ENCODE measurements around the gene OSBPL7. TPM values are rescaled to one million over a fixed set of nuclear protein-coding genes. Genes with fewer than 3 reads are reported as not detected.
"Not testable (repeated sequence)": the region's sequence is repeated elsewhere in the genome, so short reads cannot be mapped to it uniquely, and the experiment has no call there.

Gene OSBPL7
- total RNA-seq, 2 experiments from 2014 or later = 12.1 to 12.5 TPM

DNA sequence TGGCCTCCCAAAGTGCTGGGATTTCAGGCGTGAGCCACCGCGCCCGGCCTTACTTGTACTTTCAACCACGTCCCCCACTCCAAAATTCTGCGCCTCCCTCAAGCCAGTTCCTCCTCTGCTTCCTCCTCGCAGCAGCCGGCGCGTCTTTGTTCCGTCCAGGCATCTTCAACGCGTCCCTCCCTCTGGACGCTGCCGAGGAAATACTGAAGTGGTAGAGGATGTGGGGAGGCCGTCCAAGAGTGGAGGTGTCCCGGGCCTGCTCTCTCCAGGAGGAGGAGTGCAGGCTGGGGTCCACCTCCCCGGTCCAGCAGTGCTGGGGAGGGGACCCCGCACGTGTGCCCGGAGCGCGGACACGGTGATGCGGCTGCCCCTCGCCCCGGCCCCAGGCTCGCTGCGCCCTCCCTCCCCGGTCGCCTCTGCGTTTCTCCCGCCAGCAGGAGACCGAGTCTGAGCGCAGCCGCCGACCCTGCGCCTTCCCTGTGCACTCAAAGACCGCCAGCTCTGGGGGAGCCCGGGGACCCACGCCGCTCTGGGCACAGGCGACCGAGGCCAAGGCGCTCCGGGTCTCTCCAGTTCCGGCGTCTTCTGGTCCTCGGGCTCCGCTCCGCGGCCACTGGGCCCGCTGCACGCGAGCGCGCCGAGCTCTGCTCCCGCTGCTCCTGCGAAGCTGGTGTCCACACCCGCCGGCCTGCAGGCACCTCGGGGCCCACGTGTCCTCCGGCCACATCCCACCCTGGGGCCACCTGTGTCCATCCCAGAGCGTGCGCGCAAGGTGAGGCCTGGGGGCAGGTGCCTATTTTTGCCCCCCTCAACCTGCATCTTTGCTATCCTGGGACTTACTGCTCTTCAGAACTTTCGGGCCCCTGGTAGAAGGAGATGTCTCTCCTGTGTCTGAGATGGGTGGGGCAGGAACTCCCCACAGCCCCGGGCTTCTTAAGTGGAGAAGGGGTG lies 31.7 kb downstream of the OSBPL7 start:
- Mint-ChIP-seq H3K4me3 (peak overlapping the region; percentile 66), H3K36me3 (no peaks in the 10 kb centered on the region), H3K27me3 (peaks cover 90% of the 10 kb centered on the region), H3K27ac (no peak overlapping the region), H3K4me1 (peaks cover 8% of the 10 kb centered on the region), H3K9me3 (no peaks in the 10 kb centered on the region)
- DNase-seq = peak; percentile 68

DNA sequence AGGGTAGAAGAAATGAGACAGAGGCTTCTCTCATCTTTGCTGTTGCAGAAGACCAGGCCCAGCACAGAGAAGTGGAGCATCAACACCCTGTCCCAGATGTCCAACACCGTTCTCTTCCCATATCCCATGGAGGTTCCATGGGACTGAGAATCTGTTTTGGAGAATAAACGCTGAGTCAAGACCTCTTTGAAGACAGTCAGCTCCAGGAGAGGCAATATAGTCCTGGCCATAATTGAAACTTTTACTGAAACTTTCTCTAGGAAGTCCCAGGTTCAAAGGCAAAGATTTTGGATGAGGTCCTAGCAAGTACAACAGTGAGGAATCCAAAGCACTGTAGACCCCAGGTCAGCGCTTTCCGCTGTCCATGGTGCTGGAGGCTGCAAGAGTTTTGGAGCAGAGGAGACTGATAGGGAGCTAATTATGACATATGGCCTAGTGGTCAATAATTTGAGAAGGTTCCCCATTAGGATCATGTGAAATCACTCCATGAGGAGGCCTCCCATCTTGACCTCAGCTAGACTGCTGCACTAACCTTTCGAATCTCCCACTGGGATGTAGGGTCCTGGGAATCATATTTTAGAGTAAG lies 36.0 kb downstream of the OSBPL7 start:
- Mint-ChIP-seq H3K9me3 (no peaks in the 10 kb centered on the region), H3K27ac (no peak overlapping the region), H3K4me3 (no peak overlapping the region), H3K27me3 (peaks cover 71% of the 10 kb centered on the region), H3K36me3 (no peaks in the 10 kb centered on the region), H3K4me1 (peaks cover 7% of the 10 kb centered on the region)
- DNase-seq = peak; percentile 50

DNA sequence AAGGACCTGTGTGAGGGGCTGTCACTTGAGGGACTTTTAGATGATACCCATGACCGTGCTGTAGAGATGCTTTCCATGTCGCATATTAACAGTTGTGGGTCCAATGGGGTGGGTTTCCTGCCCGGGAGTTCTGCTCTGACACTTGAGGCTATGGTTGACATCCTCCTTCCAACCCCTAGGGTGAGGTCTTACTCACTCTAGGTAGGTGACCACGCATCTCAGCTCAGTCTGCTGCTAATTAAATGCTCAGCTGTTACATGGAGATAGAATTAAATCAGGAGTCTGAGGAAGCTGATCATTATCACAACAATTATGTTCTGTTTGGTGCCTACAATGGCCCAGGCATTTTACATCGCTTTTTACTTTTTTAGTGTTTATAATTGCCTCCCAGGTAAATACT lies 40.2 kb downstream of the OSBPL7 start:
- Mint-ChIP-seq H3K9me3 (no peaks in the 10 kb centered on the region), H3K4me1 (peaks cover 2% of the 10 kb centered on the region), H3K36me3 (no peaks in the 10 kb centered on the region), H3K4me3 (no peak overlapping the region), H3K27ac (no peak overlapping the region), H3K27me3 (peaks cover 56% of the 10 kb centered on the region)
- no peak for DNase-seq

DNA sequence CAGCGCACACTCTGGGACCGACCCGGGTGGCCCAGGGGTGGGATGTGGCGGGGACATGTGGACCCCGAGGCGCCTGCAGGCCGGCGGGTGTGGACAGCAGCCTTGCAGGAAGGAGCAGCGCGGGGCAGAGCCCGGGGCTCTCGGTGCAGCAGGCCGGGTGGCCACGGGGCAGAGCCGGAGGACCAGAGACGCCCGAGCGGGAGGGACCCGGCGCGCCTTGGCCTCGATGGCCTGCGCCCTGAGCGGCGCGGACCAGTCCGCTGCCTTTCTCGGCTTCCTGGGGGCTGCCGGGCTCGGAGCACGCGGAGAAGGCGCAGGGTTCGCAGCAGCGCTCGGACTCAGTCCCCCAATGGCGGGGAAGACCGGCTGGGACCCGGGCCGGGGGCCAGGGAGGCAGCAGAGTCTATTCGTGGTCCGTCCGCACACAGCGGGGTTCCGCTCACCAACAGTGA lies 43.4 kb downstream of the OSBPL7 start:
- no peak overlapping the region for H3K4me3 Mint-ChIP-seq
- no peak overlapping the region for H3K27ac Mint-ChIP-seq
- H3K36me3 Mint-ChIP-seq = no peaks in the 10 kb centered on the region
- H3K27me3 Mint-ChIP-seq = peaks cover 58% of the 10 kb centered on the region
- no peaks in the 10 kb centered on the region for H3K9me3 Mint-ChIP-seq
- H3K4me1 Mint-ChIP-seq = peaks cover 2% of the 10 kb centered on the region
- DNase-seq = no peak

DNA sequence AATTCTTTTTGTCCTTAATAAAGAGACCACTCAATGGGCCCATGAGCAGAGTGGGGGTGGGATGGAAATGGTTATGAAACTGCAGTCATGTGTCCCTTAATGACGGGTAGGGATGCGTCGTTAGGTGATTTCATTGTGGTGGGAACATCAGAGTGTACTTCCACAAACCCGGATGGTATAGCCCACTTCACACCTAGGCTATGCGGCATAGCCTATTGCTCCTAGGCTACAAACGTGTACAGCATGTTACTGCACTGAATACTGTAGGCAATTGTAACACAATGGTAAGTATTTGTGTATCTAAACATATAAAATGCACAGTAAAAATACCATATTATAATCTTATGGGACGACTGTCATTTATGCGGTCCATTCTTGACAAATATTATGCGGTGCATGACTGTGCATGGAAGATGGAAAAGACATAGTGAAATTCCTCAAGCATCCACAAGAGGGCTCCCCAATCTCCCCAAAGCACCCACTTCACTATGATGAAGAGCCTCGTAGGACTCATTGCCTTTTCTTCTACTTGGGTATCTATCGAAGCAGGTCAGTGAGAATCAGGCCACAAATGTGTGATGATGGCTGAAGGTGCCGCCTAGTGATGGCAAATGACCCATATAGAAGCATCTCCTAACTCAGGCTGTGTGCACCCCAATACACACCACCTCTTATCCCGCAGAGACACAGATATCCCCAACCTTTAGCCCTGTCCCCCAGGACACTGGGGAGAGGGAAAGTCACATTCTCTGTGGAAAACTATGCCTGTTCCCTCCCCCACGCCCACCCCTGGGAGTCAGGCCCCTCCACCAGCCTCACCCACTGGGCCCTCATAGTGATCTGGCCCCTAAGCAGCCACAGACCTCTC lies 45.0 kb downstream of the OSBPL7 start:
- H3K36me3 Mint-ChIP-seq = no peaks in the 10 kb centered on the region
- H3K27me3 Mint-ChIP-seq = peaks cover 50% of the 10 kb centered on the region
- H3K27ac Mint-ChIP-seq = no peak overlapping the region
- peak; percentile 20 for DNase-seq
- H3K9me3 Mint-ChIP-seq = no peaks in the 10 kb centered on the region
- H3K4me3 Mint-ChIP-seq = no peak overlapping the region
- H3K4me1 Mint-ChIP-seq = peaks cover 2% of the 10 kb centered on the region

DNA sequence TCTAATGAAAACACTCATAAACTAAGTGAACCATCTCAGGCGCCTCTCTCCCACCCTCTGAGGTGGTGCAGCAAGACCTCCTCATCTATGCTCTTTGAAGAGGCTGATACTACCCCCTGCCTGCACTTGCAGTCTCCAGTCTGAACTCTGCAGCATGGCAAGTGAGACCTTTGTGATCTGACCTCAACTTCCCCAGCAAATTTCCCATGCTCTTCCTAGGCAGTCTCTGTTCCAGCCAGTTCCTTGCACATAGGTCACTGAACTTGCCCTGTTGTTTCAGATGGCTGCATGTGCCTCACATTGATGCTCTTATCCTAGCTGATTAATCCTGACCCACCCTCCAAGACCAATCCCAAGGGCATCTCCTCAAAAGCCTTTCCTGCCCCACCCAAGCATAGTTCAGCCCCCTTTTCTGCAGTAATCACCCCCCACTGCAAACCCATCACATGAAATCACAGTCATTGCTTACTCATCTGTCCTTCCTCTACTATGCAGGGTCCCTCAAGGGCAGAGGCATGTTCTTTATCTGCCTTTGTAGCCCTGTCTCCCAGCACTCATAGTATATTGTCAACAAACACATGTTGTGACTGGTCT lies 46.5 kb downstream of the OSBPL7 start:
- H3K4me1 Mint-ChIP-seq = peaks cover 2% of the 10 kb centered on the region
- DNase-seq = no peak
- no peaks in the 10 kb centered on the region for H3K36me3 Mint-ChIP-seq
- peaks cover 5% of the 10 kb centered on the region for H3K9me3 Mint-ChIP-seq
- H3K27ac Mint-ChIP-seq = no peak overlapping the region
- H3K4me3 Mint-ChIP-seq = no peak overlapping the region
- H3K27me3 Mint-ChIP-seq = peaks cover 40% of the 10 kb centered on the region

DNA sequence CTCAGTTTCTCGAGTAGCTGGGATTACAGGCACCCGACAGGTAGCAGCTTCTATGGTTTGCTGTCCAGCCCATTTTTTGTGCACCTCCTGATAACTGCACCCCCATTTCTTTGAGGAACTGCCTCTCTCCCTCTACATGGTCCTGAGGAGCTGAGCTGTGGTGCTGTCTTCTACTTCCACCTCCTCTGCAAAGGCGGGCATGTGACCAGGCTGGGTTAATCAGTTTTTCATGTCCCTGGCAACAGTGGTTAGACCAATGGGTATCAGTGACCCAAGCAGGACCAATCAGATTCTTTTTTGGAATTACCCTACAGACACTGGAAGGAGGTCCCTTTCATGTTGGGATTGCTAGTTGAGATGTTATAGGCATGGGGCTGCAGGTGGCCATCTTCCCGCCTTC lies 47.3 kb downstream of the OSBPL7 start:
- Mint-ChIP-seq H3K9me3 (peaks cover 5% of the 10 kb centered on the region), H3K27me3 (peaks cover 37% of the 10 kb centered on the region), H3K4me1 (peaks cover 2% of the 10 kb centered on the region), H3K4me3 (no peak overlapping the region), H3K27ac (no peak overlapping the region), H3K36me3 (no peaks in the 10 kb centered on the region)
- DNase-seq = no peak

DNA sequence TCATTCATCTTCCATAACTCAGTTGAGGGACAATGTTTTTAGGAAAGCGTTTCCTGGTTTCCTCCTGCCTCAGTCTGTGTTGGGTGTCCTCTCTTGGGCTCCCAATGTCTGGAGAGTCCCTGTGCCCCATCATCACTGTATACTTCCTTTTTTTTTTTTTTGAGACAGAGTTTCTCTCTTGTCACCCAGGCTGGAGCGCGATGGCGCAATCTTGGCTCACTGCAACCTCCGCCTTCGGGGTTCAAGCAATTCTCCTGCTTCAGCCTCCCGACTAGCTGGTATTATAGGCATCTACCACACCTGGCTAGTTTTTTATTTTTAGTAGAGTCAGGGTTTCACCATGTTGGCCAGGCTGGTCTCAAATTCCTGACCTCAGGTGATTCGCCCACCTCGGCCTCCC lies 47.9 kb downstream of the OSBPL7 start:
- H3K36me3 Mint-ChIP-seq, H3K4me3 Mint-ChIP-seq, H3K9me3 Mint-ChIP-seq, H3K27ac Mint-ChIP-seq, H3K4me1 Mint-ChIP-seq, DNase-seq: not testable (repeated sequence)
- H3K27me3 Mint-ChIP-seq = peaks cover 44% of the 10 kb centered on the region

DNA sequence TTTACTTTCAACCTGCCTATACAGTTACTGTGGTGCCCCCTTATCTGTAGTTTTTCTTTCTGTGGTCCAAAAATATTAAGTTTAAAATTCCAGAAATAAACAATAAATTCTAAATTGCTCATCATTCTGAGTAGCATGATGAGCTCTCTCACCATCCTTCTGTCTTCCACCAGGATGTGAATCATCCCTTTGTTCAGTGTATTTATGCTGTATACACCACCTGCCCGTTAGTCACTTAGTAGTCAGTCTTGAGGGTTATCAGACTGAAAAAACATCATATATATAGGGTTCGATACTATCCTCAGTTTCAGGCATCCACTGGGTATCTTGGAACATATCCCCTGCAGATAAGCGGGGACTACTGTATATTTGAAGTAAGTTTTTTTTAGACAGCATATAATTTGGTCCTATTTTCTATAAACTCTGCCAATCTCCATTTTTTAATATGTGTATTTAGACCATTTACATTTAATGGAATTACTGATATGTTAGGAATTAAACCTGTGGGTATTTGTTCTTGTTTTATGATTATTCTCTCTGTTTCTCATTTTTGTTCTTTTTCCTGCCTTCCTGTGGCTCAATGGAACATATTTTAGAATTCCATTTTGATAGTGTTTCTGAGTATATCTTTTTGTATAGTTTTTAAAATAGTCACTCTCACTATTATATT lies 57.5 kb downstream of the OSBPL7 start:
- peaks cover 6% of the 10 kb centered on the region for H3K4me1 Mint-ChIP-seq
- no peaks in the 10 kb centered on the region for H3K36me3 Mint-ChIP-seq
- H3K9me3 Mint-ChIP-seq = peaks cover 19% of the 10 kb centered on the region
- H3K27ac Mint-ChIP-seq = no peak overlapping the region
- H3K4me3 Mint-ChIP-seq = no peak overlapping the region
- peaks cover 24% of the 10 kb centered on the region for H3K27me3 Mint-ChIP-seq
- no peak for DNase-seq

DNA sequence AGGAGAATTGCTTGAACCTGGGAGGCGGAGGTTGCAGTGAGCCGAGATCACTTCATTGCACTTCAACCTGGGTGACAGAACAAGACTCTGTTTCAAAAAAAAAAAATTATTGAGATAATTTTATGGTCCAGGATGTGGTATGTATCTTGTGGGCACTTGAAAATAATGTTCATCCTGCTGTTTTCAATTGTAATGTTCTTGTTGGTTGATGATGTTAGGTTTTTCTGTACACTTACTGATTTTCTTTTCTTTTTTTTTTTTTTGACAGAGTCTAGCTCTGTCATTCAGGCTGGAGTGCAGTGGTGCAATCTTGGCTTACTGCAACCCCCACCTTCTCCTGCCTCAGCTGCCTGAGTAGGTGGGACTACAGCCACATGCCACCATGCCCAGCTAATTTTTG lies 58.9 kb downstream of the OSBPL7 start:
- H3K36me3 Mint-ChIP-seq = no peaks in the 10 kb centered on the region

DNA sequence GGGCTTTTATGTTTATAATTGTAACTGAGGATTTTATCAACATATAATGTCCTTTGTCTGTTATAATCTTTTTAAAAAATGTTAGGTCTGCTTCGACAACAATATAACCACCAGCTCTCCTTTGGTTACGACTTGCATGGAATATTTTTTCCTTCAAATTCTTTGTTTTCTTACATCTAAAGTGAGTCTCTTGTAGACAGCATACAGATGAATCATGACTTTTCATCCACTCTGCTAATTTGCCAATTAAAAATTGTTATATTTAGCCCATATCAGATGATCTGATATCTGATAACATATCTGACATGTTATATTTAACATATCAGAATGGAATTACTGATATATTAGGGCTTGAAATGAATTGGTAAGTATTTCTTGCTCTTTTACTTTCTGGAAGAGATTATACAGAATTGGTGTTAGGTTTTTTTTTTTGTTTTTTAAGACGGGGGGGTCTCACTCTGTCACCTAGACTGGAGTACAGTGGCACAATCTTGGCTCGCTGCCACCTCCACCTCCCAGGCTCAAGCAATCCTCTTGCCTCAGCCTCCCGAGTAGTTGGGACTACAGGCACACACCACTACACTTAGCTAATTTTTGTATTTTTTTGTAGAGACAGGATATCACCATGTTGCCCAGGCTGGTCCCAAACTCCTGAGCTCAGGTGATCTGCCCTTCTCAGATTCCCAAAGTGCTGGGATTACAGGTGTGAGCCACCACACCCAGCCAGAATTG lies 61.0 kb downstream of the OSBPL7 start:
- DNase-seq = no peak
- H3K4me1 Mint-ChIP-seq = peaks cover 7% of the 10 kb centered on the region
- peaks cover 24% of the 10 kb centered on the region for H3K9me3 Mint-ChIP-seq
- no peaks in the 10 kb centered on the region for H3K36me3 Mint-ChIP-seq
- H3K4me3 Mint-ChIP-seq = no peak overlapping the region
- no peak overlapping the region for H3K27ac Mint-ChIP-seq
- H3K27me3 Mint-ChIP-seq = peaks cover 23% of the 10 kb centered on the region

More for the DNA sequence above, 58.9 kb downstream of the OSBPL7 start:
- Mint-ChIP-seq H3K27ac (no peak overlapping the region), H3K9me3 (peaks cover 19% of the 10 kb centered on the region), H3K27me3 (peaks cover 22% of the 10 kb centered on the region), H3K4me3 (no peak overlapping the region), H3K4me1 (peaks cover 7% of the 10 kb centered on the region)
- no peak for DNase-seq

DNA sequence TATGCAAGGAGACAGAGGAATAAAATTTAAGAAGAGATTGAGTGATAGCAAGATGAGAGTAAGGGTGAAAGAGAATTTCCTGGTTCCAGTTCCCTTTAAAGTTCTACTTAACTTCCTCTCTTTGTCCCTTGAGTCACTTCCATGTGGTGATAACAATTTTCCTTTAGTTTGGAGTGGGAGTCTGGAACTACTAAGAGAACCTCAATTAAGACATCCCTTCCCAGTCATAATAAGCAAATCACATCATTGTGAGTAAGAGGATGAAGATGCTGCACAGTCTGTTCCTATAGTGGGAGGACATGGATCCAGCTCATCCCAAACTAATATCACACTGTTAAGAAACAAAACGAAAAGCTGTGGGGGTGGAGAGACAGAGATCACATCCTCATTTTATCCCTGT lies 64.2 kb downstream of the OSBPL7 start:
- peaks cover 13% of the 10 kb centered on the region for H3K9me3 Mint-ChIP-seq
- H3K27me3 Mint-ChIP-seq = peaks cover 24% of the 10 kb centered on the region
- DNase-seq = no peak
- H3K36me3 Mint-ChIP-seq = no peaks in the 10 kb centered on the region
- peaks cover 2% of the 10 kb centered on the region for H3K4me1 Mint-ChIP-seq
- H3K27ac Mint-ChIP-seq = no peak overlapping the region
- no peak overlapping the region for H3K4me3 Mint-ChIP-seq
